NCI-H510A (cell line): ENCODE results near the gene EPOP.
A peak's percentile ranks its signal among the peaks of the same experiment; 100 is the strongest.

Experiments used
- DNase-seq: peaks from one replicate; lab custom pipeline; 2025; lab: John Stamatoyannopoulos, UW

The EPOP gene

GRCh38 chr17:38705803-38706504, 31.2 kb upstream of the EPOP start:
- DNase-seq = peak; percentile 72

- no peak for DNase-seq
Observed at GRCh38 chr17:38705523-38705802, 30.7 kb upstream of the EPOP start.

- peak; percentile 90 for DNase-seq
Observed at GRCh38 chr17:38704606-38705522, 30.1 kb upstream of the EPOP start, which contains the start of gene MLLT6. MLLT6 (plus strand) TSS chr17:38705273; CDS start chr17:38705633, 360 bp downstream.

GRCh38 chr17:38703742-38704605, 29.2 kb upstream of the EPOP start:
- peak; percentile 99 for DNase-seq

- DNase-seq = no peak
Observed at GRCh38 chr17:38702916-38703741, 28.4 kb upstream of the EPOP start.

GRCh38 chr17:38702166-38702915, 27.6 kb upstream of the EPOP start:
- peak; percentile 72 for DNase-seq

- DNase-seq = peak; percentile 62
Observed at GRCh38 chr17:38701504-38702165, 26.9 kb upstream of the EPOP start.

GRCh38 chr17:38698760-38699159, 24.0 kb upstream of the EPOP start:
- DNase-seq = no peak

GRCh38 chr17:38697061-38697820, 22.5 kb upstream of the EPOP start:
- DNase-seq = peak; percentile 8

GRCh38 chr17:38693700-38694329, 19.1 kb upstream of the EPOP start:
- DNase-seq = no peak

GRCh38 chr17:38691154-38691553, 16.4 kb upstream of the EPOP start:
- no peak for DNase-seq

- DNase-seq = no peak
Observed at GRCh38 chr17:38690386-38690785, 15.6 kb upstream of the EPOP start.

GRCh38 chr17:38687286-38687685, 12.5 kb upstream of the EPOP start:
- no peak for DNase-seq

GRCh38 chr17:38685491-38685890, 10.7 kb upstream of the EPOP start:
- DNase-seq = no peak

GRCh38 chr17:38681096-38681495, 6.3 kb upstream of the EPOP start:
- no peak for DNase-seq

GRCh38 chr17:38677819-38678218, 3.1 kb upstream of the EPOP start:
- no peak for DNase-seq

- peak; percentile 62 for DNase-seq
Observed at GRCh38 chr17:38676706-38677504, 2.1 kb upstream of the EPOP start.
